K562 (cell line): Measurements from ENCODE around the gene BMP2K. TPM values are rescaled to one million over a fixed set of nuclear protein-coding genes. Genes with fewer than 3 reads are reported as not detected.

Experiments
- BCOR ChIP-seq: fragments of 450-650 bp; IDR thresholded peaks from 2 replicates; pipeline ENCODE4 v1.6.1; 2016
- SRF ChIP-seq, 2 experiments: fragments of 250-450, 450-650 bp in 1 of 2; sonication (Bioruptor Pico) in 1 of 2; sonication (generic) in 1 of 2; formaldehyde crosslinking; IDR thresholded peaks; 2 replicates each; pipeline versions ENCODE4 v1.5.0 to v1.5.1; 2020 to 2022; ENCODE audit warnings: mild to moderate bottlenecking in 1 of 2, missing genetic modification reagents in 1 of 2
- ZNF263 ChIP-seq: sonication (generic); formaldehyde crosslinking; IDR thresholded peaks from 2 replicates; pipeline ENCODE4 v1.8.0; 2022; ENCODE audit warnings: mild to moderate bottlenecking, missing genetic modification reagents, borderline replicate concordance
- ZNF3 ChIP-seq: fragments of 250-450 bp; sonication (Bioruptor Pico); IDR thresholded peaks from 2 replicates; pipeline ENCODE4 v1.5.0; 2021; ENCODE audit warnings: mild to moderate bottlenecking, moderate library complexity
- polyA plus RNA-seq, 8 experiments: library from polyadenylated mRNA; depleted of rRNA in 4 of 8; stranded (reverse) in 5 of 8; unstranded in 3 of 8; fragments of >200 nt; fragmentation: Nextera tagmentation in 2 of 8; fragmentation: Illumina TruSeq in 1 of 8; extraction: Ambion mirVana in 2 of 8; extraction: Trizol in 1 of 8; gene quantifications; 2 replicates each; pipeline versions ENCODE4 v1.2.1 to v1.2.3, GENCODE V29; 2011 to 2014; ENCODE audit warnings: inconsistent platforms in 1 of 8, missing spikeins in 1 of 8
- total RNA-seq, 7 experiments: library from RNA; depleted of rRNA in 6 of 7; stranded (reverse); fragments of >200 nt in 6 of 7; fragmentation: Illumina TruSeq in 2 of 7; extraction: Trizol in 2 of 7; gene quantifications; 2 replicates each; pipeline versions ENCODE4 v1.2.1 to v1.2.3, GENCODE V29; 2011 to 2021; ENCODE audit warnings: low replicate concordance in 1 of 7
- TF ChIP-seq, protein P1 (sequence below), 2 experiments: fragments of 450-650 bp; formaldehyde crosslinking in 1 of 2; IDR thresholded peaks; 2 replicates each; pipeline versions ENCODE4 v1.4.0 to v1.6.1; 2014 to 2020; ENCODE audit warnings: mild to moderate bottlenecking in 2 of 2, borderline replicate concordance in 1 of 2, low read depth in 1 of 2
- TF ChIP-seq, protein P2 (sequence below), 2 experiments: fragments of 450-650 bp in 1 of 2; sonication (generic) in 1 of 2; formaldehyde crosslinking in 1 of 2; IDR thresholded peaks in 1 of 2; conservative IDR thresholded peaks in 1 of 2; 2 replicates each; pipeline versions ENCODE4 v1.6.1 to v1.8.1; 2016 to 2023; ENCODE audit warnings: mild to moderate bottlenecking in 2 of 2, moderate library complexity in 2 of 2, inconsistent platforms in 1 of 2, missing genetic modification reagents in 1 of 2

Gene BMP2K
- total and polyA plus RNA-seq, 9 of the 15 experiments (the other 6 are each of a cell fraction or from before 2014, with no cell fraction given) = 17.0 to 217 (median 104) TPM

DNA sequence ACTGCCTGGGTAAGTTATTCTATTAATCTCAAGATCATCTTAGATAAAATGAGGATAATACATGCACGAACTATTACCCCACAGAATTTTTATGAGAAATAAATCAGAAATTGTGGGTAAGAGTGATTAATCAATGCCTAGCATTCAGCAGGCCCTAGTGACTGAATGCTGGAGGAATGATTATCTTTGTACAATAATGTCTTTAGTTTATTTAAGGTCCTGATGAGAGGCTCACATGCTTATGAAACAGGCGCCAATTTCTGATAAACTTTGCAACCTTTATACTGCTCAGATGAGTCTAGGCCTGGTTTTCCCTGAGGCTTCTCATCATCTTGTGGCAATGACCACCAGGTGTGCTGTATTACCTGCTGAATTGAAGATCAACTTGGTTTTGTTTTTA, 27.8 kb upstream of the BMP2K start (continued):
- TF ChIP-seq, protein P1, sequence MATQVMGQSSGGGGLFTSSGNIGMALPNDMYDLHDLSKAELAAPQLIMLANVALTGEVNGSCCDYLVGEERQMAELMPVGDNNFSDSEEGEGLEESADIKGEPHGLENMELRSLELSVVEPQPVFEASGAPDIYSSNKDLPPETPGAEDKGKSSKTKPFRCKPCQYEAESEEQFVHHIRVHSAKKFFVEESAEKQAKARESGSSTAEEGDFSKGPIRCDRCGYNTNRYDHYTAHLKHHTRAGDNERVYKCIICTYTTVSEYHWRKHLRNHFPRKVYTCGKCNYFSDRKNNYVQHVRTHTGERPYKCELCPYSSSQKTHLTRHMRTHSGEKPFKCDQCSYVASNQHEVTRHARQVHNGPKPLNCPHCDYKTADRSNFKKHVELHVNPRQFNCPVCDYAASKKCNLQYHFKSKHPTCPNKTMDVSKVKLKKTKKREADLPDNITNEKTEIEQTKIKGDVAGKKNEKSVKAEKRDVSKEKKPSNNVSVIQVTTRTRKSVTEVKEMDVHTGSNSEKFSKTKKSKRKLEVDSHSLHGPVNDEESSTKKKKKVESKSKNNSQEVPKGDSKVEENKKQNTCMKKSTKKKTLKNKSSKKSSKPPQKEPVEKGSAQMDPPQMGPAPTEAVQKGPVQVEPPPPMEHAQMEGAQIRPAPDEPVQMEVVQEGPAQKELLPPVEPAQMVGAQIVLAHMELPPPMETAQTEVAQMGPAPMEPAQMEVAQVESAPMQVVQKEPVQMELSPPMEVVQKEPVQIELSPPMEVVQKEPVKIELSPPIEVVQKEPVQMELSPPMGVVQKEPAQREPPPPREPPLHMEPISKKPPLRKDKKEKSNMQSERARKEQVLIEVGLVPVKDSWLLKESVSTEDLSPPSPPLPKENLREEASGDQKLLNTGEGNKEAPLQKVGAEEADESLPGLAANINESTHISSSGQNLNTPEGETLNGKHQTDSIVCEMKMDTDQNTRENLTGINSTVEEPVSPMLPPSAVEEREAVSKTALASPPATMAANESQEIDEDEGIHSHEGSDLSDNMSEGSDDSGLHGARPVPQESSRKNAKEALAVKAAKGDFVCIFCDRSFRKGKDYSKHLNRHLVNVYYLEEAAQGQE (IDR thresholded peaks at IDR 0.05; ENCODE audit: borderline replicate concordance) = no peak
- TF ChIP-seq, protein P1 (CRISPR knock-in tag; IDR thresholded peaks at IDR 0.05; ENCODE audit: low read depth) = no peak
- TF ChIP-seq ZNF263 (no peak), BCOR (no peak), ZNF3 (CRISPR knock-in tag) (no peak), SRF (CRISPR knock-in tag; IDR thresholded peaks at IDR 0.05) (no peak)
- TF ChIP-seq, protein P2, sequence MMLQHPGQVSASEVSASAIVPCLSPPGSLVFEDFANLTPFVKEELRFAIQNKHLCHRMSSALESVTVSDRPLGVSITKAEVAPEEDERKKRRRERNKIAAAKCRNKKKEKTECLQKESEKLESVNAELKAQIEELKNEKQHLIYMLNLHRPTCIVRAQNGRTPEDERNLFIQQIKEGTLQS (IDR thresholded peaks at IDR 0.05) = no peak
- TF ChIP-seq, protein P2 (CRISPR knock-in tag; conservative IDR thresholded peaks at IDR 0.05) = no peak
